Adrenal gland (tissue), 12 donors: Measurements from ENCODE around the gene FBXO30. TPM values are rescaled to one million over a fixed set of nuclear protein-coding genes. Genes with fewer than 3 reads are reported as not detected.

Experiments used
- DNase-seq, 7 donors: peaks; one replicate each; pipeline ENCODE4 v3.0.0-alpha.2; 2019 to 2020
- H3K27ac ChIP-seq, 5 donors: fragments of 200-600 bp; sonication (generic) in 4 of 5; 1 replicate in 3 of 5; 2 replicates in 2 of 5; pipeline versions ENCODE4 v1.5.1 to v1.8.0; 2016 to 2020; ENCODE audit warnings: mild to moderate bottlenecking in 1 of 5
- H3K27me3 ChIP-seq: fragments of 200-600 bp; 2 replicates; pipeline ENCODE4 v1.8.0; 2021
- H3K36me3 ChIP-seq, 2 donors: fragments of 200-600 bp; replicated peaks in 1 of 2; 1 replicate in 1 of 2; 2 replicates in 1 of 2; pipeline versions ENCODE4 v1.5.1 to v1.8.0; 2018 to 2022
- H3K4me1 ChIP-seq, 2 donors: fragments of 200-600 bp; replicated peaks in 1 of 2; 1 replicate in 1 of 2; 2 replicates in 1 of 2; pipeline versions ENCODE4 v1.5.1 to v1.8.0; 2018 to 2021
- H3K4me3 ChIP-seq, 4 donors: fragments of 200-600 bp; sonication (generic) in 3 of 4; one replicate each; pipeline ENCODE4 v1.5.1; 2016 to 2018
- H3K9me3 ChIP-seq, 3 donors: fragments of 200-600 bp; sonication (generic) in 1 of 3; replicated peaks in 1 of 3; 1 replicate in 2 of 3; 2 replicates in 1 of 3; pipeline versions ENCODE4 v1.5.1 to v1.8.0; 2016 to 2021
- POLR2A ChIP-seq, 2 donors: fragments of 450-650 bp; IDR thresholded peaks; one replicate each; pipeline ENCODE4 v1.6.1; 2017; ENCODE audit warnings: antibody characterized with exemption in 2 of 2, mild to moderate bottlenecking in 2 of 2, moderate library complexity in 1 of 2
- WGBS, 4 donors: extraction: QIAGEN DNeasy Blood & Tissue Kit in 2 of 4; methylation state at CpG; one replicate each; pipeline versions ENCODE4 v1.1.5 to v1.1.7; 2013 to 2017; 5-methylcytosine and 5-hydroxymethylcytosine counted together
- intact Hi-C, 2 donors: fragments of 100-400 bp; cut with DNase I; formaldehyde crosslinking; loops; one replicate each; pipeline versions ENCODE4 v1.14.1 to v1.15.0; 2022 to 2023
- polyA plus RNA-seq, 3 donors: library from polyadenylated mRNA; stranded (reverse); fragments of 200-250 nt in 2 of 3; fragments of 350-450 nt in 1 of 3; fragmentation: Illumina TruSeq in 1 of 3; extraction: RNeasy Lipid Tissue Mini Kit (QIAGEN cat#74804) in 1 of 3; gene quantifications; one replicate each; pipeline ENCODE4 v1.2.3, GENCODE V29; 2013 to 2014
- total RNA-seq, 9 donors: library from RNA; depleted of rRNA in 4 of 9; stranded (reverse); fragments of >200 nt in 4 of 9; fragments of 120-200 nt in 1 of 9; fragmentation: NEBNext Ultra II Directional in 1 of 9; extraction: Animal tissue kit (Norgen Biotek cat#: 25700) in 1 of 9; gene quantifications; one replicate each; pipeline versions ENCODE4 v1.1.0 to v1.2.4, GENCODE V29; 2013 to 2023
- TF ChIP-seq, protein P1 (sequence below), 6 experiments: fragments of 450-650 bp in 4 of 6; fragments of 200-600 bp in 2 of 6; sonication (generic) in 1 of 6; IDR thresholded peaks; 1 replicate in 5 of 6; 2 replicates in 1 of 6; pipeline versions ENCODE4 v1.5.1 to v1.8.0; 2016 to 2021; ENCODE audit warnings: antibody characterized with exemption in 6 of 6, mild to moderate bottlenecking in 2 of 6, moderate library complexity in 1 of 6
- donor health status: healthy with polysubstance abuse.
- donor health status: Bipolar disorder and iron deficiency.
- donor health status: DM: yes; HTN: yes; CAD: no.
- donor health status: DM: no; HTN: no; CAD: no.
- donor health status: DM: no; HTN: no; CAD: no.
- donor health status: DM: yes; HTN: yes; CAD: no.

The FBXO30 gene
- total and polyA plus RNA-seq, 12 donors, result 3.8 to 13.1 (median 8.3) TPM

DNA sequence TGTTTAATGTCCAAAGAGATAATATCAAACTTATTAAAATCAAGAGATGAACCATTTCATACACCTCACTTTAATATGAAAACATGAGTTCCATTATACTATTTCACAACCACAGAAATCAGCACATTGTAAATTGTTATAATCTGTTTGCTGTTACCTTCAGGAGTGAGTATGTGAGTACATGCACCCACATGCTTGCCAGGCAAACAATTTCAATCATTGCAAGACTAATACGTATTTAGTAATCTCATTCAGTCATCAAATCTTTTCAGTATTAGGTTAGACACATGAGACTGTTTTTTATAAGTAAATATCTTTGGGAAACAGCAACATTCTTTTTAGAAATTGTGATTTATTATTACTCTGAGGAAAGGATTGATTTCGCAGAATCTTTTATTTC is 70.0 kb downstream of the FBXO30 start:
- no peaks in the 10 kb centered on the region for H3K27me3 ChIP-seq
- no peaks in the 10 kb centered on the region for H3K4me1 ChIP-seq
- H3K36me3 ChIP-seq, result no peaks in the 10 kb centered on the region
- no peaks in the 10 kb centered on the region for H3K9me3 ChIP-seq
- H3K4me3 ChIP-seq, result no peak overlapping the region
- DNase-seq, result no peak
- 87 to 93% (median 88%) methylated on average over 2 of the region's 2 CpGs for WGBS, 4 donors
- TF ChIP-seq, protein P1, sequence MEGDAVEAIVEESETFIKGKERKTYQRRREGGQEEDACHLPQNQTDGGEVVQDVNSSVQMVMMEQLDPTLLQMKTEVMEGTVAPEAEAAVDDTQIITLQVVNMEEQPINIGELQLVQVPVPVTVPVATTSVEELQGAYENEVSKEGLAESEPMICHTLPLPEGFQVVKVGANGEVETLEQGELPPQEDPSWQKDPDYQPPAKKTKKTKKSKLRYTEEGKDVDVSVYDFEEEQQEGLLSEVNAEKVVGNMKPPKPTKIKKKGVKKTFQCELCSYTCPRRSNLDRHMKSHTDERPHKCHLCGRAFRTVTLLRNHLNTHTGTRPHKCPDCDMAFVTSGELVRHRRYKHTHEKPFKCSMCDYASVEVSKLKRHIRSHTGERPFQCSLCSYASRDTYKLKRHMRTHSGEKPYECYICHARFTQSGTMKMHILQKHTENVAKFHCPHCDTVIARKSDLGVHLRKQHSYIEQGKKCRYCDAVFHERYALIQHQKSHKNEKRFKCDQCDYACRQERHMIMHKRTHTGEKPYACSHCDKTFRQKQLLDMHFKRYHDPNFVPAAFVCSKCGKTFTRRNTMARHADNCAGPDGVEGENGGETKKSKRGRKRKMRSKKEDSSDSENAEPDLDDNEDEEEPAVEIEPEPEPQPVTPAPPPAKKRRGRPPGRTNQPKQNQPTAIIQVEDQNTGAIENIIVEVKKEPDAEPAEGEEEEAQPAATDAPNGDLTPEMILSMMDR (IDR thresholded peaks at IDR 0.05), result no peak
- no peak for TF ChIP-seq POLR2A (IDR thresholded peaks at IDR 0.05)
- H3K27ac ChIP-seq, result no peak overlapping the region
- intact Hi-C loops, result no loop called here

Other genes starting within 250 kb of the FBXO30 start
- gene EPM2A, start 79.3 kb downstream of the FBXO30 start, total RNA-seq, result 10 to 100 TPM; 10.2 to 32.8 (median 13.6) TPM
- 10 to 100 TPM in 1 of 3 donors, 1 to 10 TPM in 2; 3.8 to 14.2 (median 4.8) TPM for gene EPM2A, start 79.3 kb downstream of the FBXO30 start, polyA plus RNA-seq
- 10 to 100 TPM in 8 of 9 donors, 1 to 10 TPM in 1; 9.6 to 42.3 (median 14.9) TPM for gene SHPRH, start 149.6 kb upstream of the FBXO30 start, total RNA-seq
- gene SHPRH, start 149.6 kb upstream of the FBXO30 start, polyA plus RNA-seq, result 1 to 10 TPM; 2.8 to 7.8 (median 4.9) TPM
- gene GRM1, start 214.3 kb upstream of the FBXO30 start, total RNA-seq, result 1 to 10 TPM in 1 of 9 donors, under 1 TPM in 5, not detected in 3; under 0.01 to 1.3 (median 0.07) TPM
- gene GRM1, start 214.3 kb upstream of the FBXO30 start, polyA plus RNA-seq, result under 1 TPM; 0.03 to 0.08 (median 0.04) TPM